ENCODE results near the gene PAGR1.

DNA sequence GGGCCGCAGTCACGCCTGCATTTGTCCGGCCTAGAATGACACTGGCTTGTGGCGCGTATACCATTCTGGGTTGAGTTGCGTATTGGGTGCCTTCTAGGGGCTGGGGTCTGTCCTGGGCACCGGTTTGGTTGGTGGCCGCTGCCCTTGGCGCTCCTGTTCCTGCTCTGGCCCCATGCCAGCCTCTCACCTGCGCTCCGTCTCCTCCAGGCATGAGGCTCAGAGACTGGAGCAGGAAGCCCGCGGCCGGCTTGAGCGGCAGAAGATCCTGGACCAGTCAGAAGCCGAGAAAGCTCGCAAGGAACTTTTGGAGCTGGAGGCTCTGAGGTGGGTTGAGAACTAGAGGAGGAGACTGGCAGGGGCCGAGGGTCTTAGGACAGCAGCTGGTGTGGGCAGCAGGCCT, 29.7 kb downstream of the PAGR1 start:
- TF ChIP-seq ESRRA (CRISPR knock-in tag; IDR thresholded peaks at IDR 0.05; ENCODE audit: borderline replicate concordance) (no peak), TCF7 (CRISPR knock-in tag; IDR thresholded peaks at IDR 0.05; ENCODE audit: low read depth) (no peak), ATF1 (CRISPR knock-in tag; IDR thresholded peaks at IDR 0.05) (no peak), RELA (CRISPR knock-in tag; IDR thresholded peaks at IDR 0.05; ENCODE audit: borderline replicate concordance) (no peak), SMAD4 (CRISPR knock-in tag; IDR thresholded peaks at IDR 0.05) (no peak), JUN (CRISPR knock-in tag; IDR thresholded peaks at IDR 0.05) (no peak), ZNF317 (CRISPR knock-in tag; IDR thresholded peaks at IDR 0.05; ENCODE audit: borderline replicate concordance, low read depth) (no peak), CREB1 (CRISPR knock-in tag; IDR thresholded peaks at IDR 0.05) (no peak), NR1H2 (CRISPR knock-in tag; IDR thresholded peaks at IDR 0.05) (no peak), FOXP1 (CRISPR knock-in tag; IDR thresholded peaks at IDR 0.05; ENCODE audit: borderline replicate concordance) (no peak)
- TF ChIP-seq, protein P1, sequence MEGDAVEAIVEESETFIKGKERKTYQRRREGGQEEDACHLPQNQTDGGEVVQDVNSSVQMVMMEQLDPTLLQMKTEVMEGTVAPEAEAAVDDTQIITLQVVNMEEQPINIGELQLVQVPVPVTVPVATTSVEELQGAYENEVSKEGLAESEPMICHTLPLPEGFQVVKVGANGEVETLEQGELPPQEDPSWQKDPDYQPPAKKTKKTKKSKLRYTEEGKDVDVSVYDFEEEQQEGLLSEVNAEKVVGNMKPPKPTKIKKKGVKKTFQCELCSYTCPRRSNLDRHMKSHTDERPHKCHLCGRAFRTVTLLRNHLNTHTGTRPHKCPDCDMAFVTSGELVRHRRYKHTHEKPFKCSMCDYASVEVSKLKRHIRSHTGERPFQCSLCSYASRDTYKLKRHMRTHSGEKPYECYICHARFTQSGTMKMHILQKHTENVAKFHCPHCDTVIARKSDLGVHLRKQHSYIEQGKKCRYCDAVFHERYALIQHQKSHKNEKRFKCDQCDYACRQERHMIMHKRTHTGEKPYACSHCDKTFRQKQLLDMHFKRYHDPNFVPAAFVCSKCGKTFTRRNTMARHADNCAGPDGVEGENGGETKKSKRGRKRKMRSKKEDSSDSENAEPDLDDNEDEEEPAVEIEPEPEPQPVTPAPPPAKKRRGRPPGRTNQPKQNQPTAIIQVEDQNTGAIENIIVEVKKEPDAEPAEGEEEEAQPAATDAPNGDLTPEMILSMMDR (IDR thresholded peaks at IDR 0.05) = no peak
- TF ChIP-seq, protein P2, sequence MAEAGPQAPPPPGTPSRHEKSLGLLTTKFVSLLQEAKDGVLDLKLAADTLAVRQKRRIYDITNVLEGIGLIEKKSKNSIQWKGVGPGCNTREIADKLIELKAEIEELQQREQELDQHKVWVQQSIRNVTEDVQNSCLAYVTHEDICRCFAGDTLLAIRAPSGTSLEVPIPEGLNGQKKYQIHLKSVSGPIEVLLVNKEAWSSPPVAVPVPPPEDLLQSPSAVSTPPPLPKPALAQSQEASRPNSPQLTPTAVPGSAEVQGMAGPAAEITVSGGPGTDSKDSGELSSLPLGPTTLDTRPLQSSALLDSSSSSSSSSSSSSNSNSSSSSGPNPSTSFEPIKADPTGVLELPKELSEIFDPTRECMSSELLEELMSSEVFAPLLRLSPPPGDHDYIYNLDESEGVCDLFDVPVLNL (CRISPR knock-in tag; IDR thresholded peaks at IDR 0.05; ENCODE audit: borderline replicate concordance, low read depth) = no peak
- TF ChIP-seq, protein P3, sequence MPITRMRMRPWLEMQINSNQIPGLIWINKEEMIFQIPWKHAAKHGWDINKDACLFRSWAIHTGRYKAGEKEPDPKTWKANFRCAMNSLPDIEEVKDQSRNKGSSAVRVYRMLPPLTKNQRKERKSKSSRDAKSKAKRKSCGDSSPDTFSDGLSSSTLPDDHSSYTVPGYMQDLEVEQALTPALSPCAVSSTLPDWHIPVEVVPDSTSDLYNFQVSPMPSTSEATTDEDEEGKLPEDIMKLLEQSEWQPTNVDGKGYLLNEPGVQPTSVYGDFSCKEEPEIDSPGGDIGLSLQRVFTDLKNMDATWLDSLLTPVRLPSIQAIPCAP (CRISPR knock-in tag; IDR thresholded peaks at IDR 0.05) = no peak
- TF ChIP-seq, protein P4, sequence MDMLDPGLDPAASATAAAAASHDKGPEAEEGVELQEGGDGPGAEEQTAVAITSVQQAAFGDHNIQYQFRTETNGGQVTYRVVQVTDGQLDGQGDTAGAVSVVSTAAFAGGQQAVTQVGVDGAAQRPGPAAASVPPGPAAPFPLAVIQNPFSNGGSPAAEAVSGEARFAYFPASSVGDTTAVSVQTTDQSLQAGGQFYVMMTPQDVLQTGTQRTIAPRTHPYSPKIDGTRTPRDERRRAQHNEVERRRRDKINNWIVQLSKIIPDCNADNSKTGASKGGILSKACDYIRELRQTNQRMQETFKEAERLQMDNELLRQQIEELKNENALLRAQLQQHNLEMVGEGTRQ (CRISPR knock-in tag; IDR thresholded peaks at IDR 0.05) = no peak
